K562 (cell line): ENCODE results near the gene TMEM214. TPM values are rescaled to one million over a fixed set of nuclear protein-coding genes. Genes with fewer than 3 reads are reported as not detected.

ENCODE experiments used
- ATAC-seq: fragments of 200-7000 bp; cut with Tn5 transposase; 3 replicates; pipeline ENCODE4 v1.9.1; 2020; ENCODE audit warnings: moderate library complexity
- BruUV-seq: library from RNA; stranded (reverse); fragments of 400-500 nt; replicated peaks from 2 replicates; lab custom pipeline; 2021; lab: Mats Ljungman, UMichigan
- CTCF ChIA-PET: fragments of 300-600 bp; formaldehyde crosslinking; extraction: SDS; loops from one replicate; lab custom pipeline; 2021; ENCODE audit warnings: low intra/inter-chr PET ratio; lab: Yijun Ruan, JAX
- POLR2A ChIA-PET: fragments of 300-600, 350-650 bp; sonication (Branson Sonifier 250); formaldehyde crosslinking; extraction: SDS; loops from one replicate; lab custom pipeline; 2021; ENCODE audit warnings: antibody characterized with exemption, inconsistent platforms; lab: Yijun Ruan, JAX
- DNase-seq, 4 experiments: peaks; one replicate each; pipeline versions ENCODE4 v3.0.0 to v3.0.0-alpha.2; 2011 to 2018; ENCODE audit warnings: low spot score in 3 of 4, mixed read lengths in 3 of 4; ENCODE audit errors: extremely low read depth in 1 of 4
- FAIRE-seq: peaks from 2 replicates; lab custom pipeline; 2011; peaks lifted over from hg19 to GRCh38; lab: Jason Lieb, UNC
- H2AFZ ChIP-seq: 2 replicates; pipeline ENCODE4 v1.6.0; 2011; ENCODE audit warnings: low read depth, low read length, control low read depth, inconsistent platforms
- H3K27ac ChIP-seq: fragments of 200-600 bp; 3 replicates; pipeline ENCODE4 v1.8.0; 2011; ENCODE audit warnings: low read depth, mild to moderate bottlenecking, control low read depth, inconsistent platforms, low read length, moderate library complexity, mixed read lengths; ENCODE audit errors: extremely low read depth
- H3K27me3 ChIP-seq, 2 experiments: fragments of 300-600 bp in 1 of 2; 2 replicates in 1 of 2; 3 replicates in 1 of 2; pipeline versions ENCODE4 v1.6.0 to v1.8.0; 2011; ENCODE audit warnings: inconsistent platforms in 2 of 2, low read length in 2 of 2, mild to moderate bottlenecking in 1 of 2, mixed read lengths in 1 of 2, moderate library complexity in 1 of 2; ENCODE audit not compliant: control insufficient read depth in 2 of 2, insufficient read depth in 2 of 2
- H3K36me3 ChIP-seq: fragments of 300-600 bp; 3 replicates; pipeline ENCODE4 v1.8.0; 2011; ENCODE audit warnings: mild to moderate bottlenecking, low read length, inconsistent platforms; ENCODE audit not compliant: control insufficient read depth, insufficient read depth
- H3K4me1 ChIP-seq, 2 experiments: fragments of 200-600 bp in 1 of 2; replicated peaks in 1 of 2; 2 replicates in 1 of 2; 3 replicates in 1 of 2; pipeline versions ENCODE4 v1.5.1 to v1.8.0; 2011; ENCODE audit warnings: inconsistent platforms in 2 of 2, low read length in 2 of 2, mild to moderate bottlenecking in 1 of 2, mixed read lengths in 1 of 2, moderate library complexity in 1 of 2; ENCODE audit not compliant: control insufficient read depth in 2 of 2, insufficient read depth in 2 of 2
- H3K4me2 ChIP-seq: 2 replicates; pipeline ENCODE4 v1.6.1; 2011; ENCODE audit warnings: low read length, control low read depth, inconsistent platforms, mixed read lengths; ENCODE audit not compliant: insufficient read depth
- H3K4me3 ChIP-seq: fragments of 200-600 bp; sonication (generic), shearing (Covaris generic); 2 replicates; pipeline ENCODE4 v1.5.1; 2016; ENCODE audit warnings: control low read depth, inconsistent platforms
- H3K79me2 ChIP-seq: fragments of 200-600 bp; 3 replicates; pipeline ENCODE4 v1.8.0; 2011; ENCODE audit warnings: low read length, inconsistent platforms; ENCODE audit not compliant: control insufficient read depth, insufficient read depth
- H3K9ac ChIP-seq, 2 experiments: 2 replicates each; pipeline versions ENCODE4 v1.6.0 to v1.6.1; 2011; ENCODE audit warnings: low read depth in 2 of 2, low read length in 2 of 2, control low read depth in 1 of 2, inconsistent platforms in 1 of 2, mild to moderate bottlenecking in 1 of 2, mixed read lengths in 1 of 2; ENCODE audit not compliant: insufficient read depth in 1 of 2
- H3K9me1 ChIP-seq: one replicate; pipeline ENCODE4 v1.6.0; 2011; ENCODE audit warnings: inconsistent platforms, mild to moderate bottlenecking, low read length, moderate library complexity; ENCODE audit not compliant: control insufficient read depth, insufficient read depth
- H3K9me3 ChIP-seq: replicated peaks from 2 replicates; pipeline ENCODE4 v1.5.1; 2011; ENCODE audit warnings: low read depth, low read length, inconsistent platforms; ENCODE audit not compliant: control insufficient read depth, insufficient read depth
- H4K20me1 ChIP-seq: replicated peaks from 2 replicates; pipeline ENCODE4 v1.6.1; 2011; ENCODE audit warnings: low read length, inconsistent platforms, mixed read lengths; ENCODE audit not compliant: control insufficient read depth, insufficient read depth
- CXXC5 ChIP-seq: fragments of 250-450 bp; sonication (Bioruptor Pico); IDR thresholded peaks from 2 replicates; pipeline ENCODE4 v1.8.0; 2022; ENCODE audit warnings: inconsistent platforms, mild to moderate bottlenecking, moderate library complexity
- EHMT2 ChIP-seq: fragments of 450-650 bp; IDR thresholded peaks from 2 replicates; pipeline ENCODE4 v1.6.1; 2018; ENCODE audit warnings: antibody characterized with exemption
- EZH2 ChIP-seq: IDR thresholded peaks from 2 replicates; pipeline ENCODE4 v1.6.1; 2012; ENCODE audit warnings: low read depth, mild to moderate bottlenecking, inconsistent platforms, low read length, borderline replicate concordance
- JUND ChIP-seq, 2 experiments: IDR thresholded peaks; 2 replicates in 1 of 2; 3 replicates in 1 of 2; pipeline ENCODE4 v1.6.1; 2011; ENCODE audit warnings: borderline replicate concordance in 2 of 2, low read depth in 2 of 2, low read length in 2 of 2, improper control_type of control experiment in 1 of 2, missing biosample characterization in 1 of 2, missing genetic modification characterization in 1 of 2, missing genetic modification reagents in 1 of 2
- MEF2D ChIP-seq: conservative IDR thresholded peaks from 2 replicates; pipeline ENCODE4 v1.6.1; 2016; ENCODE audit warnings: low read depth, missing genetic modification characterization, missing compliant biosample characterization
- ZNF175 ChIP-seq: fragments of 200-800 bp; sonication (Bioruptor generic); IDR thresholded peaks from 2 replicates; pipeline ENCODE4 v1.6.1; 2016; ENCODE audit warnings: low read depth, mild to moderate bottlenecking, missing genetic modification characterization, missing compliant biosample characterization
- ZNF445 ChIP-seq: fragments of 250-450 bp; sonication (Bioruptor Pico); IDR thresholded peaks from 2 replicates; pipeline ENCODE4 v1.4.0; 2020; ENCODE audit warnings: low read depth, mild to moderate bottlenecking, moderate library complexity
- ZNF766 ChIP-seq: fragments of 200-800 bp; sonication (Bioruptor generic); conservative IDR thresholded peaks from 2 replicates; pipeline ENCODE4 v1.6.1; 2016; ENCODE audit warnings: missing genetic modification characterization, missing compliant biosample characterization
- WGBS: fragments of 100-300 bp; shearing (Covaris generic); methylation state at CpG from one replicate; pipeline ENCODE4 v1.1.6; 2016; ENCODE audit warnings: low coverage, mixed read lengths; ENCODE audit not compliant: insufficient coverage; ENCODE audit errors: missing lambda C conversion rate; 5-methylcytosine and 5-hydroxymethylcytosine counted together
- in situ Hi-C: fragments of 300-500 bp; cut with MboI; formaldehyde crosslinking; loops from 4 replicates; pipeline ENCODE4 v1.15.0; 2018; ENCODE audit warnings: inconsistent platforms, mixed read lengths
- intact Hi-C: fragments of 100-400 bp; cut with micrococcal nuclease; formaldehyde crosslinking; loops from 2 replicates; pipeline ENCODE4 v1.14.2; 2022
- polyA plus RNA-seq, 8 experiments: library from polyadenylated mRNA; depleted of rRNA in 4 of 8; stranded (reverse) in 5 of 8; unstranded in 3 of 8; fragments of >200 nt; fragmentation: Nextera tagmentation in 2 of 8; fragmentation: Illumina TruSeq in 1 of 8; extraction: Ambion mirVana in 2 of 8; extraction: Trizol in 1 of 8; gene quantifications; 2 replicates each; pipeline versions ENCODE4 v1.2.1 to v1.2.3, GENCODE V29; 2011 to 2014; ENCODE audit warnings: inconsistent platforms in 1 of 8, missing spikeins in 1 of 8
- total RNA-seq, 7 experiments: library from RNA; depleted of rRNA in 6 of 7; stranded (reverse); fragments of >200 nt in 6 of 7; fragmentation: Illumina TruSeq in 2 of 7; extraction: Trizol in 2 of 7; gene quantifications; 2 replicates each; pipeline versions ENCODE4 v1.2.1 to v1.2.3, GENCODE V29; 2011 to 2021; ENCODE audit warnings: low replicate concordance in 1 of 7
- TF ChIP-seq, protein P1 (sequence below): fragments of 450-650 bp; conservative IDR thresholded peaks from 2 replicates; pipeline ENCODE4 v1.6.1; 2016; ENCODE audit warnings: missing genetic modification characterization, low read depth, mild to moderate bottlenecking, missing compliant biosample characterization, moderate library complexity
- TF ChIP-seq, protein P2 (sequence below): fragments of 450-650 bp; IDR thresholded peaks from 2 replicates; pipeline ENCODE4 v1.6.1; 2016; ENCODE audit warnings: mild to moderate bottlenecking
- TF ChIP-seq, protein P3 (sequence below), 2 experiments: fragments of 250-450 bp in 1 of 2; fragments of 450-650 bp in 1 of 2; sonication (Bioruptor Pico) in 1 of 2; IDR thresholded peaks; 2 replicates each; pipeline versions ENCODE4 v1.6.1 to v1.8.0; 2016 to 2021; ENCODE audit warnings: mild to moderate bottlenecking in 2 of 2, moderate library complexity in 2 of 2, missing compliant biosample characterization in 1 of 2, missing genetic modification characterization in 1 of 2
- TF ChIP-seq, protein P4 (sequence below), 3 experiments: fragments of 200-800 bp in 1 of 3; fragments of 250-450 bp in 1 of 3; fragments of 450-650 bp in 1 of 3; sonication (Bioruptor Pico) in 1 of 3; sonication (Bioruptor generic) in 1 of 3; formaldehyde crosslinking in 1 of 3; IDR thresholded peaks; 2 replicates each; pipeline versions ENCODE4 v1.6.1 to v1.8.0; 2016 to 2022; ENCODE audit warnings: mild to moderate bottlenecking in 2 of 3, missing genetic modification characterization in 2 of 3, missing compliant biosample characterization in 1 of 3, moderate library complexity in 1 of 3

Gene TMEM214
- total and polyA plus RNA-seq, 9 of the 15 experiments (the other 6 are each of a cell fraction or from before 2014, with no cell fraction given): 11.4 to 81.4 (median 44.1) TPM

DNA sequence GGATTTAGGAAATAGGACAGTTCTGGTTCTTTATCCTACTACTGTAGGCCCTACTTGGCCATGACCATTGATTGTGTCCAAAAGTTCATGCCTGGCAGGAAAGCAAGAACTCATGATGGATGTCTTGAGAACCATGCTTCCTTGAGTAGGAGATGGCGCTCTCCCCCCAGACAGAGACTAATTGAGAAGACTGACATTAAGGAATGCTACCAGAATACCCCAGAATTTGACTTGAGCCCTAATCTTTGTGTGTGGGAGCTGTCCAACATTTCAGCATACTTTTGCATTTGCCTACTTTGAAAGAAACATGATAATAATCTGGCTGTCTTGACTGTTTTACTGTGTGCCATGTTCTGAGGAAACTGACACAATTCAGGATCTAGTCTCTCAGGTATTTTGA lies 39.0 kb upstream of the TMEM214 start:
- H4K20me1 ChIP-seq: peaks cover 6% of the 10 kb centered on the region
- WGBS: 44% methylated on average over 1 of the region's 1 CpG
- no peak overlapping the region for H3K4me2 ChIP-seq
- no peak overlapping the region for H3K9ac ChIP-seq
- H3K36me3 ChIP-seq: peaks cover 6% of the 10 kb centered on the region; the same call in 2 of the 3 replicates
- no peak overlapping the region for H3K4me3 ChIP-seq
- peaks cover under 1 to 4% of the 10 kb centered on the region in 2 experiments; a peak in 2 of 5 replicates for H3K4me1 ChIP-seq
- DNase-seq (peak in 1 of 4 experiments; percentile 45), FAIRE-seq (peak; percentile 61), ATAC-seq (peak; percentile 43; the same call in 2 of the 3 replicates)
- ChIA-PET POLR2A (interaction anchor here (0.6 to 1.9 kb wide), 4 partner anchors 10 to 23 kb away, joined by 4 to 7 read pairs (median 5); no protein-coding TSS in a partner anchor), CTCF (no interaction called here)
- H3K9me1 ChIP-seq: no peaks in the 10 kb centered on the region
- peaks cover 21% of the 10 kb centered on the region for H3K79me2 ChIP-seq
- H3K27ac ChIP-seq: no peak overlapping the region
- in situ Hi-C loops: no loop called here
- intact Hi-C loops: no loop called here
- BruUV-seq: no TSS peak
- H3K27me3 ChIP-seq: no peaks in the 10 kb centered on the region
- no peak overlapping the region for H2AFZ ChIP-seq
- H3K9me3 ChIP-seq: no peaks in the 10 kb centered on the region
- TF ChIP-seq MEF2D (tag): peak; percentile 49; the same call in 1 of the 2 replicates
- TF ChIP-seq EHMT2: peak; percentile 99
- TF ChIP-seq, protein P1, sequence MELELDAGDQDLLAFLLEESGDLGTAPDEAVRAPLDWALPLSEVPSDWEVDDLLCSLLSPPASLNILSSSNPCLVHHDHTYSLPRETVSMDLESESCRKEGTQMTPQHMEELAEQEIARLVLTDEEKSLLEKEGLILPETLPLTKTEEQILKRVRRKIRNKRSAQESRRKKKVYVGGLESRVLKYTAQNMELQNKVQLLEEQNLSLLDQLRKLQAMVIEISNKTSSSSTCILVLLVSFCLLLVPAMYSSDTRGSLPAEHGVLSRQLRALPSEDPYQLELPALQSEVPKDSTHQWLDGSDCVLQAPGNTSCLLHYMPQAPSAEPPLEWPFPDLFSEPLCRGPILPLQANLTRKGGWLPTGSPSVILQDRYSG: peak; percentile 81; the same call in 1 of the 2 replicates
- TF ChIP-seq JUND (IDR thresholded peaks at IDR 0.05; ENCODE audit: borderline replicate concordance, low read depth, low read length): no peak
- TF ChIP-seq JUND (tag; IDR thresholded peaks at IDR 0.05; ENCODE audit: borderline replicate concordance, low read depth, low read length): peak; percentile 45; the same call in 2 of the 3 replicates
- no peak for TF ChIP-seq EZH2
- TF ChIP-seq, protein P2, sequence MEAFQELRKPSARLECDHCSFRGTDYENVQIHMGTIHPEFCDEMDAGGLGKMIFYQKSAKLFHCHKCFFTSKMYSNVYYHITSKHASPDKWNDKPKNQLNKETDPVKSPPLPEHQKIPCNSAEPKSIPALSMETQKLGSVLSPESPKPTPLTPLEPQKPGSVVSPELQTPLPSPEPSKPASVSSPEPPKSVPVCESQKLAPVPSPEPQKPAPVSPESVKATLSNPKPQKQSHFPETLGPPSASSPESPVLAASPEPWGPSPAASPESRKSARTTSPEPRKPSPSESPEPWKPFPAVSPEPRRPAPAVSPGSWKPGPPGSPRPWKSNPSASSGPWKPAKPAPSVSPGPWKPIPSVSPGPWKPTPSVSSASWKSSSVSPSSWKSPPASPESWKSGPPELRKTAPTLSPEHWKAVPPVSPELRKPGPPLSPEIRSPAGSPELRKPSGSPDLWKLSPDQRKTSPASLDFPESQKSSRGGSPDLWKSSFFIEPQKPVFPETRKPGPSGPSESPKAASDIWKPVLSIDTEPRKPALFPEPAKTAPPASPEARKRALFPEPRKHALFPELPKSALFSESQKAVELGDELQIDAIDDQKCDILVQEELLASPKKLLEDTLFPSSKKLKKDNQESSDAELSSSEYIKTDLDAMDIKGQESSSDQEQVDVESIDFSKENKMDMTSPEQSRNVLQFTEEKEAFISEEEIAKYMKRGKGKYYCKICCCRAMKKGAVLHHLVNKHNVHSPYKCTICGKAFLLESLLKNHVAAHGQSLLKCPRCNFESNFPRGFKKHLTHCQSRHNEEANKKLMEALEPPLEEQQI: peak; percentile 64; the same call in 1 of the 2 replicates
- TF ChIP-seq, protein P3, sequence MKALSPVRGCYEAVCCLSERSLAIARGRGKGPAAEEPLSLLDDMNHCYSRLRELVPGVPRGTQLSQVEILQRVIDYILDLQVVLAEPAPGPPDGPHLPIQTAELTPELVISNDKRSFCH (CRISPR knock-in tag; IDR thresholded peaks at IDR 0.05): no peak
- TF ChIP-seq, protein P3 (tag; IDR thresholded peaks at IDR 0.05): peak; percentile 41; the same call in 1 of the 2 replicates
- peak; percentile 89 for TF ChIP-seq ZNF766 (CRISPR knock-in tag)
- TF ChIP-seq CXXC5: 0 out of 2 replicates have a peak, but pooled peaks have one; percentile 26
- TF ChIP-seq ZNF175: 0 out of 2 replicates have a peak, but pooled peaks have one; percentile 22
- TF ChIP-seq ZNF445: no peak
- TF ChIP-seq, protein P4, sequence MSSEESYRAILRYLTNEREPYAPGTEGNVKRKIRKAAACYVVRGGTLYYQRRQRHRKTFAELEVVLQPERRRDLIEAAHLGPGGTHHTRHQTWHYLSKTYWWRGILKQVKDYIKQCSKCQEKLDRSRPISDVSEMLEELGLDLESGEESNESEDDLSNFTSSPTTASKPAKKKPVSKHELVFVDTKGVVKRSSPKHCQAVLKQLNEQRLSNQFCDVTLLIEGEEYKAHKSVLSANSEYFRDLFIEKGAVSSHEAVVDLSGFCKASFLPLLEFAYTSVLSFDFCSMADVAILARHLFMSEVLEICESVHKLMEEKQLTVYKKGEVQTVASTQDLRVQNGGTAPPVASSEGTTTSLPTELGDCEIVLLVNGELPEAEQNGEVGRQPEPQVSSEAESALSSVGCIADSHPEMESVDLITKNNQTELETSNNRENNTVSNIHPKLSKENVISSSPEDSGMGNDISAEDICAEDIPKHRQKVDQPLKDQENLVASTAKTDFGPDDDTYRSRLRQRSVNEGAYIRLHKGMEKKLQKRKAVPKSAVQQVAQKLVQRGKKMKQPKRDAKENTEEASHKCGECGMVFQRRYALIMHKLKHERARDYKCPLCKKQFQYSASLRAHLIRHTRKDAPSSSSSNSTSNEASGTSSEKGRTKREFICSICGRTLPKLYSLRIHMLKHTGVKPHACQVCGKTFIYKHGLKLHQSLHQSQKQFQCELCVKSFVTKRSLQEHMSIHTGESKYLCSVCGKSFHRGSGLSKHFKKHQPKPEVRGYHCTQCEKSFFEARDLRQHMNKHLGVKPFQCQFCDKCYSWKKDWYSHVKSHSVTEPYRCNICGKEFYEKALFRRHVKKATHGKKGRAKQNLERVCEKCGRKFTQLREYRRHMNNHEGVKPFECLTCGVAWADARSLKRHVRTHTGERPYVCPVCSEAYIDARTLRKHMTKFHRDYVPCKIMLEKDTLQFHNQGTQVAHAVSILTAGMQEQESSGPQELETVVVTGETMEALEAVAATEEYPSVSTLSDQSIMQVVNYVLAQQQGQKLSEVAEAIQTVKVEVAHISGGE (CRISPR knock-in tag; IDR thresholded peaks at IDR 0.05): peak in 1 of 3 experiments; percentile 29; a peak in 1 of 6 replicates
